ENCODE results near the gene DLGAP1. TPM values are rescaled to one million over a fixed set of nuclear protein-coding genes. Genes with fewer than 3 reads are reported as not detected.

The DLGAP1 gene
- total RNA-seq, 4 donors from 2014 or later, result 0.13 to 6.2 (median 0.53) TPM

- Histone ChIP-seq H3K9me3 (no peaks in the 10 kb centered on the region), H3K36me3 (no peaks in the 10 kb centered on the region), H3K4me1 (peaks cover 35 to 44% of the 10 kb centered on the region in 2 donors), H3K27me3 (no peaks in the 10 kb centered on the region), H3K4me3 (no peak overlapping the region), H3K27ac (peak overlapping the region; percentile 86 to 95 (median 91))
- in situ Hi-C loops (cut with MboI; ENCODE audit: low sequenced_read_pairs in 4 of 4) (loop anchor here in 3 of 4 donors (5.0 to 10.0 kb wide), 4 partner anchors 74 to 308 kb away; no protein-coding TSS in a partner anchor), intact Hi-C loops (cut with DNase I; ENCODE audit: low total_unique reads) (no loop called here)
- no peak for DNase-seq
- no peak for TF ChIP-seq POLR2A (IDR thresholded peaks at IDR 0.05)
- no peak for TF ChIP-seq CTCF (IDR thresholded peaks at IDR 0.05 in 4 of 5, conservative IDR thresholded peaks at IDR 0.05 in 1 of 5)
- no peak for ATAC-seq
Measured at GRCh38 chr18:3592864-3593263, 862.2 kb downstream of the DLGAP1 start.

- TF ChIP-seq POLR2A (IDR thresholded peaks at IDR 0.05) (no peak), CTCF (IDR thresholded peaks at IDR 0.05 in 4 of 5, conservative IDR thresholded peaks at IDR 0.05 in 1 of 5) (no peak)
- Histone ChIP-seq H3K4me1 (peaks cover 16 to 19% of the 10 kb centered on the region in 2 donors), H3K27me3 (no peaks in the 10 kb centered on the region), H3K36me3 (no peaks in the 10 kb centered on the region), H3K4me3 (no peak overlapping the region), H3K9me3 (no peaks in the 10 kb centered on the region), H3K27ac (no peak overlapping the region)
- intact Hi-C loops (cut with DNase I; ENCODE audit: low total_unique reads), result no loop called here
- ATAC-seq, result no peak
- DNase-seq, result no peak
- in situ Hi-C loops (cut with MboI; ENCODE audit: low sequenced_read_pairs in 4 of 4), result loop anchor here in 3 of 4 donors (5.0 to 10.0 kb wide), 4 partner anchors 77 to 305 kb away; no protein-coding TSS in a partner anchor
Measured at GRCh38 chr18:3590096-3590630, 864.9 kb downstream of the DLGAP1 start.

- H3K27ac ChIP-seq, result no peak overlapping the region
- peak; percentile 75 to 81 for ATAC-seq
- in situ Hi-C loops (cut with MboI; ENCODE audit: low sequenced_read_pairs in 4 of 4), result loop anchor here in 3 of 4 donors (5.0 to 10.0 kb wide), 2 partner anchors 79 to 304 kb away; no protein-coding TSS in a partner anchor
Measured at GRCh38 chr18:3585656-3586509, 869.2 kb downstream of the DLGAP1 start.

GRCh38 chr18:3584897-3585460 is 870.1 kb downstream of the DLGAP1 start:
- ATAC-seq (no peak), DNase-seq (no peak)
- intact Hi-C loops (cut with DNase I; ENCODE audit: low total_unique reads), result loop anchor here (2.0 kb wide), 1 partner anchor 304 kb away; no protein-coding TSS in a partner anchor

More at GRCh38 chr18:3585656-3586509, 869.2 kb downstream of the DLGAP1 start:
- peak; percentile 51 to 66 for DNase-seq
- Histone ChIP-seq H3K36me3 (no peaks in the 10 kb centered on the region), H3K4me3 (no peak overlapping the region), H3K4me1 (no peaks in the 10 kb centered on the region), H3K9me3 (no peaks in the 10 kb centered on the region), H3K27me3 (no peaks in the 10 kb centered on the region)
- intact Hi-C loops (cut with DNase I; ENCODE audit: low total_unique reads), result loop anchor here (2.0 kb wide), 1 partner anchor 305 kb away; no protein-coding TSS in a partner anchor
- TF ChIP-seq CTCF (IDR thresholded peaks at IDR 0.05 in 4 of 5, conservative IDR thresholded peaks at IDR 0.05 in 1 of 5) (peak; percentile 40 to 79 (median 76)), POLR2A (IDR thresholded peaks at IDR 0.05) (no peak)

More at GRCh38 chr18:3584897-3585460, 870.1 kb downstream of the DLGAP1 start:
- Histone ChIP-seq H3K27me3 (no peaks in the 10 kb centered on the region), H3K4me1 (no peaks in the 10 kb centered on the region), H3K27ac (no peak overlapping the region), H3K9me3 (no peaks in the 10 kb centered on the region), H3K4me3 (no peak overlapping the region), H3K36me3 (no peaks in the 10 kb centered on the region)
- in situ Hi-C loops (cut with MboI; ENCODE audit: low sequenced_read_pairs in 4 of 4), result loop anchor here in 3 of 4 donors (5.0 to 10.0 kb wide), 2 partner anchors 80 to 303 kb away; no protein-coding TSS in a partner anchor
- no peak for TF ChIP-seq CTCF (IDR thresholded peaks at IDR 0.05 in 4 of 5, conservative IDR thresholded peaks at IDR 0.05 in 1 of 5)
- TF ChIP-seq POLR2A (IDR thresholded peaks at IDR 0.05), result no peak
